Activated B cell treated with CpG ODN at 0.5 μM for 24 hours (primary cell): ENCODE data around the gene TMEM184A. TPM values are rescaled to one million over a fixed set of nuclear protein-coding genes. Genes with fewer than 3 reads are reported as not detected.
A peak's percentile ranks its signal among the peaks of the same experiment; 100 is the strongest.

Experiments used
- ATAC-seq: fragments of 200-7000 bp; cut with Tn5 transposase; one replicate; pipeline ENCODE4 v1.10.0; 2021; ENCODE audit warnings: low read depth, mild to moderate bottlenecking, moderate library complexity
- CTCF ChIA-PET: fragments of 350-600 bp; sonication (Branson Sonifier 250); formaldehyde crosslinking; loops from one replicate; lab custom pipeline; 2021; ENCODE audit warnings: antibody characterized with exemption; lab: Charles Lee
- POLR2A ChIA-PET: fragments of 350-600 bp; sonication (Branson Sonifier 250); formaldehyde crosslinking; loops from one replicate; lab custom pipeline; 2021; ENCODE audit warnings: antibody characterized with exemption; lab: Charles Lee
- DNase-seq: peaks from one replicate; pipeline ENCODE4 v3.0.0; 2022
- H3K27ac Mint-ChIP-seq: one replicate; pipeline ENCODE4 v1.8.0; 2020; ENCODE audit warnings: mixed read lengths
- H3K27me3 Mint-ChIP-seq: one replicate; pipeline ENCODE4 v1.8.0; 2021; ENCODE audit warnings: mixed read lengths
- H3K36me3 Mint-ChIP-seq: one replicate; pipeline ENCODE4 v1.8.0; 2021; ENCODE audit warnings: low read depth, mixed read lengths
- H3K4me1 Mint-ChIP-seq: one replicate; pipeline ENCODE4 v1.8.0; 2021; ENCODE audit warnings: mixed read lengths
- H3K4me3 Mint-ChIP-seq: one replicate; pipeline ENCODE4 v1.8.0; 2020; ENCODE audit warnings: mild to moderate bottlenecking, mixed read lengths
- H3K9me3 Mint-ChIP-seq: one replicate; pipeline ENCODE4 v1.8.0; 2020; ENCODE audit warnings: mixed read lengths
- intact Hi-C: fragments of 100-400 bp; cut with micrococcal nuclease; formaldehyde crosslinking; loops from one replicate; pipeline ENCODE4 v1.15.1; 2024
- total RNA-seq: library from RNA; stranded (reverse); gene quantifications from 2 replicates; pipeline ENCODE4 v1.2.3, GENCODE V29; 2022
- TF ChIP-seq, protein P1 (sequence below): fragments of 200-600 bp; IDR thresholded peaks from one replicate; pipeline ENCODE4 v1.8.0; 2022; ENCODE audit warnings: antibody characterized with exemption, mild to moderate bottlenecking

The TMEM184A gene
- total RNA-seq, 1 donor from 2014 or later: not detected

DNA sequence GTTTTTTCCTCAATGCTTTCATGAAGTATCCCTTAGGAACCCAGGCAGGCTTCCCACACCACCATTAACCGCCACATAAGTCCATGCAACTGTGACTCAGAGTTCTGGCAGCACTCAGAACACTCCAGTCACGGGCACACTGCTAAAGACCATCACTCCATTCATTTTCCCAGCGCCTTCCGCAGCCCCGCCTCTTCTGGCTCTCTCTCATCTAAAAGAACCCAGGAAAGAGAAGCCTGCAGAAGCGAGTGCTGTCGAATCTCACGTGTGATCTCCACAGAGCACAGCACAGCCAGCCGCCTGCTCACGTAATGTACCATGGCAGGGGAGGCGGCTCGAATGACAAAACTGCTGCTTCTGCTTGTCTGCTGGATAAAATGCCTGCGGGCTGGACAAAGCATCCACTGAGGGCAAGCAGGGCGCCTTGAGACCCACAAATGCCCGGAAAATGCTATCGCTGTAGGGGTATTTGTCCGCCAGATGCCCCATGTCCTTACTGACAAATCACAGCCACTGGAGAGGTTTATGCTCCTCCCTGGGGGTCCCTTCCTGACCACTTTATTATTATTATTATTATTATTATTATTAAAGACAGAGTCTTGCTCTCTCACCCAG, 12.0 kb upstream of the TMEM184A start:
- H3K36me3 Mint-ChIP-seq: peaks cover 24% of the 10 kb centered on the region
- intact Hi-C loops: no loop called here
- peak overlapping the region; percentile 28 for H3K4me3 Mint-ChIP-seq
- DNase-seq (no peak), ATAC-seq (no peak)
- peaks cover 26% of the 10 kb centered on the region for H3K4me1 Mint-ChIP-seq
- TF ChIP-seq, protein P1, sequence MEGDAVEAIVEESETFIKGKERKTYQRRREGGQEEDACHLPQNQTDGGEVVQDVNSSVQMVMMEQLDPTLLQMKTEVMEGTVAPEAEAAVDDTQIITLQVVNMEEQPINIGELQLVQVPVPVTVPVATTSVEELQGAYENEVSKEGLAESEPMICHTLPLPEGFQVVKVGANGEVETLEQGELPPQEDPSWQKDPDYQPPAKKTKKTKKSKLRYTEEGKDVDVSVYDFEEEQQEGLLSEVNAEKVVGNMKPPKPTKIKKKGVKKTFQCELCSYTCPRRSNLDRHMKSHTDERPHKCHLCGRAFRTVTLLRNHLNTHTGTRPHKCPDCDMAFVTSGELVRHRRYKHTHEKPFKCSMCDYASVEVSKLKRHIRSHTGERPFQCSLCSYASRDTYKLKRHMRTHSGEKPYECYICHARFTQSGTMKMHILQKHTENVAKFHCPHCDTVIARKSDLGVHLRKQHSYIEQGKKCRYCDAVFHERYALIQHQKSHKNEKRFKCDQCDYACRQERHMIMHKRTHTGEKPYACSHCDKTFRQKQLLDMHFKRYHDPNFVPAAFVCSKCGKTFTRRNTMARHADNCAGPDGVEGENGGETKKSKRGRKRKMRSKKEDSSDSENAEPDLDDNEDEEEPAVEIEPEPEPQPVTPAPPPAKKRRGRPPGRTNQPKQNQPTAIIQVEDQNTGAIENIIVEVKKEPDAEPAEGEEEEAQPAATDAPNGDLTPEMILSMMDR: no peak
- ChIA-PET POLR2A (interaction anchor here (1.2 kb wide), 1 partner anchor 36 kb away, joined by 3 read pairs; no protein-coding TSS in a partner anchor), CTCF (interaction anchor here (0.6 kb wide), 1 partner anchor 733 kb away, joined by 3 read pairs; no protein-coding TSS in a partner anchor)
- H3K9me3 Mint-ChIP-seq: no peaks in the 10 kb centered on the region
- H3K27ac Mint-ChIP-seq: peak overlapping the region; percentile 35
- no peaks in the 10 kb centered on the region for H3K27me3 Mint-ChIP-seq

DNA sequence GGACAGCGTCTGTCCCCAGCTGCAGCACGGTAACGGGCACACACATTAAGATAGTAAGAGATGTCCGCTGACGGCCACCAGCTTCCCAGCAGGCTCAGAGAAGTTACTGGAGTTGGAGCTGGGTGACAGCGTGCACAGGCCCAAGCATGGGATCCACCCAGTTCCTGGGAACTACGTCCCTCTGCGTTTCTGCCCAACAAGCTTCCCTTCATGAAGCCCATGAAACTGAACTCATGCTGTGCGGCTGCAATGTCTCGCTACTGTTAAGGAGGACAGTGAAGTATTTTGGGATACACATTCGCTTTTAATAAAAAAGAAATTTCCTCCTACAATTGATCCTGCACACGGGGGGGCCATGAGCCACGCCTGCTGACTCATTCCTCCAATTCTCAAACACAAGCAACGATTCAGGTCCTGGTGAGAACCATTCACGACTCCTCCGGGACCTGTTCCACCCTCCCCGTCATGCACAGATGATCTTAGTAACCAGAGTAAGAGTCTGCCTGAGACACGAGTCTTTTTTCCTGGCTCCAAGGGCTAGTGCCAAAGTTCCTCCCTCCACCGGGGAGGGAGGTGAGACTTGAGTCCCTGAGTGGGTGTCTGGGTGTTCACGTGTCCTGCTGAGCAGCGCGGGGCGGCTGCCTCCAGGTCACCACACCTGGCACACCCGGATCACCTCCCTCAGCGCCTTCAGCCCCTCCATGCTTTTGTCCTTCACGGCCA, 11.2 kb upstream of the TMEM184A start:
- no peak overlapping the region for H3K27ac Mint-ChIP-seq
- H3K4me1 Mint-ChIP-seq: peaks cover 21% of the 10 kb centered on the region
- no peak overlapping the region for H3K4me3 Mint-ChIP-seq
- intact Hi-C loops: no loop called here
- POLR2A ChIA-PET: interaction anchor here (0.6 to 1.2 kb wide), 2 partner anchors 35 to 64 kb away, joined by 3 read pairs; no protein-coding TSS in a partner anchor
- peaks cover 21% of the 10 kb centered on the region for H3K36me3 Mint-ChIP-seq
- no peaks in the 10 kb centered on the region for H3K9me3 Mint-ChIP-seq
- TF ChIP-seq, protein P1: no peak
- CTCF ChIA-PET: no interaction called here
- H3K27me3 Mint-ChIP-seq: no peaks in the 10 kb centered on the region
- ATAC-seq (no peak), DNase-seq (no peak)

DNA sequence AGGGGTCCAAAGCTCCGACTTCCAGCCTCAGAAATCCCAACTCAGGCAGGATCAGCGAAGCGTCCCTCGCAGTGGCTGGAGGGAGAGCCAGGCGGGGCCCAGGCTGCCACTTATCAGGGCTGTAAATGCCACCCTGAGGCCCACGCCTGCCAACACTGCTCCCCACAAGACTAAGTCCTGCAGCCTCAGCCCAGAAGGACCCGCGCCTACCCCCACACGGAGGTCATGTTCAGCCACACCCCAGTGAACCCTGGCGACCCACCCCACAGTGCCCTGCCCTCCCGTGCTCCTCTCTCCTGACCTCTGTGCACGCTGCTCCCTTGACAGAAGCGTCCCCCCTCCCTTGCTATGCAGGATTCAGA, 10.7 kb upstream of the TMEM184A start:
- ChIA-PET CTCF (no interaction called here), POLR2A (no interaction called here)
- Mint-ChIP-seq H3K27me3 (no peaks in the 10 kb centered on the region), H3K36me3 (peaks cover 20% of the 10 kb centered on the region), H3K4me1 (peaks cover 17% of the 10 kb centered on the region), H3K27ac (no peak overlapping the region), H3K9me3 (no peaks in the 10 kb centered on the region), H3K4me3 (no peak overlapping the region)
- intact Hi-C loops: no loop called here
- ATAC-seq: no peak
- TF ChIP-seq, protein P1: no peak
- no peak for DNase-seq

- Mint-ChIP-seq H3K4me1 (peaks cover 7% of the 10 kb centered on the region), H3K9me3 (no peaks in the 10 kb centered on the region), H3K27ac (no peak overlapping the region), H3K36me3 (peaks cover 20% of the 10 kb centered on the region), H3K27me3 (no peaks in the 10 kb centered on the region), H3K4me3 (no peak overlapping the region)
- ATAC-seq (no peak), DNase-seq (no peak)
- CTCF ChIA-PET: no interaction called here
- POLR2A ChIA-PET: no interaction called here
- intact Hi-C loops: no loop called here
- TF ChIP-seq, protein P1: no peak
Observed at GRCh38 chr7:1564603-1565022, 8.6 kb upstream of the TMEM184A start.

- Mint-ChIP-seq H3K27ac (no peak overlapping the region), H3K36me3 (peaks cover 19% of the 10 kb centered on the region), H3K27me3 (no peaks in the 10 kb centered on the region), H3K9me3 (no peaks in the 10 kb centered on the region), H3K4me1 (peaks cover 5% of the 10 kb centered on the region), H3K4me3 (no peak overlapping the region)
- ChIA-PET CTCF (no interaction called here), POLR2A (no interaction called here)
- intact Hi-C loops: no loop called here
- ATAC-seq: no peak
- DNase-seq: no peak
- TF ChIP-seq, protein P1: no peak
Observed at GRCh38 chr7:1563981-1564602, 8.1 kb upstream of the TMEM184A start.
